Measurements from ENCODE around the gene SORBS1. TPM values are rescaled to one million over a fixed set of nuclear protein-coding genes. Genes with fewer than 3 reads are reported as not detected.

Gene SORBS1
- total RNA-seq, 1 donor from 2014 or later = 221 TPM

GRCh38 chr10:95543459-95543858 lies 17.7 kb downstream of the SORBS1 start:
- peaks cover 7% of the 10 kb centered on the region for H3K36me3 Mint-ChIP-seq (ENCODE audit: unreplicated experiment)
- H3K4me3 Mint-ChIP-seq (ENCODE audit: unreplicated experiment) = no peak overlapping the region
- H3K27ac Mint-ChIP-seq (ENCODE audit: unreplicated experiment) = no peak overlapping the region
- H3K27me3 Mint-ChIP-seq (ENCODE audit: unreplicated experiment) = peaks cover 6% of the 10 kb centered on the region
- H3K9me3 Mint-ChIP-seq (ENCODE audit: unreplicated experiment) = peaks cover 5% of the 10 kb centered on the region
- TF ChIP-seq CTCF (IDR thresholded peaks at IDR 0.05; ENCODE audit: partially characterized antibody, unreplicated experiment) = no peak
- DNase-seq = no peak
- H3K4me1 Mint-ChIP-seq (ENCODE audit: low read depth, unreplicated experiment) = peaks cover 36% of the 10 kb centered on the region

- no peak overlapping the region for H3K27ac Mint-ChIP-seq (ENCODE audit: unreplicated experiment)
- no peak for DNase-seq
- peaks cover 36% of the 10 kb centered on the region for H3K4me1 Mint-ChIP-seq (ENCODE audit: low read depth, unreplicated experiment)
- H3K9me3 Mint-ChIP-seq (ENCODE audit: unreplicated experiment) = peaks cover 5% of the 10 kb centered on the region
- no peak for TF ChIP-seq CTCF (IDR thresholded peaks at IDR 0.05; ENCODE audit: partially characterized antibody, unreplicated experiment)
- H3K4me3 Mint-ChIP-seq (ENCODE audit: unreplicated experiment) = no peak overlapping the region
- peaks cover 6% of the 10 kb centered on the region for H3K27me3 Mint-ChIP-seq (ENCODE audit: unreplicated experiment)
- peaks cover 7% of the 10 kb centered on the region for H3K36me3 Mint-ChIP-seq (ENCODE audit: unreplicated experiment)
Measured at GRCh38 chr10:95542761-95543160, 18.4 kb downstream of the SORBS1 start.

GRCh38 chr10:95542330-95542729 lies 18.8 kb downstream of the SORBS1 start:
- Mint-ChIP-seq H3K9me3 (ENCODE audit: unreplicated experiment) (peaks cover 6% of the 10 kb centered on the region), H3K36me3 (ENCODE audit: unreplicated experiment) (peaks cover 7% of the 10 kb centered on the region), H3K4me1 (ENCODE audit: low read depth, unreplicated experiment) (peaks cover 39% of the 10 kb centered on the region), H3K27me3 (ENCODE audit: unreplicated experiment) (peaks cover 6% of the 10 kb centered on the region), H3K4me3 (ENCODE audit: unreplicated experiment) (no peak overlapping the region), H3K27ac (ENCODE audit: unreplicated experiment) (peak overlapping the region; percentile 21)
- no peak for TF ChIP-seq CTCF (IDR thresholded peaks at IDR 0.05; ENCODE audit: partially characterized antibody, unreplicated experiment)
- no peak for DNase-seq

- peaks cover 8% of the 10 kb centered on the region for H3K9me3 Mint-ChIP-seq (ENCODE audit: unreplicated experiment)
- peaks cover 6% of the 10 kb centered on the region for H3K27me3 Mint-ChIP-seq (ENCODE audit: unreplicated experiment)
- H3K4me3 Mint-ChIP-seq (ENCODE audit: unreplicated experiment) = no peak overlapping the region
- no peaks in the 10 kb centered on the region for H3K36me3 Mint-ChIP-seq (ENCODE audit: unreplicated experiment)
- H3K4me1 Mint-ChIP-seq (ENCODE audit: low read depth, unreplicated experiment) = peaks cover 44% of the 10 kb centered on the region
- DNase-seq = no peak
- no peak overlapping the region for H3K27ac Mint-ChIP-seq (ENCODE audit: unreplicated experiment)
- no peak for TF ChIP-seq CTCF (IDR thresholded peaks at IDR 0.05; ENCODE audit: partially characterized antibody, unreplicated experiment)
Measured at GRCh38 chr10:95540514-95541052, 20.6 kb downstream of the SORBS1 start.

GRCh38 chr10:95539560-95540284 lies 21.4 kb downstream of the SORBS1 start:
- no peak overlapping the region for H3K27ac Mint-ChIP-seq (ENCODE audit: unreplicated experiment)
- peaks cover 6% of the 10 kb centered on the region for H3K27me3 Mint-ChIP-seq (ENCODE audit: unreplicated experiment)
- no peaks in the 10 kb centered on the region for H3K36me3 Mint-ChIP-seq (ENCODE audit: unreplicated experiment)
- H3K9me3 Mint-ChIP-seq (ENCODE audit: unreplicated experiment) = peaks cover 7% of the 10 kb centered on the region
- DNase-seq = no peak
- no peak overlapping the region for H3K4me3 Mint-ChIP-seq (ENCODE audit: unreplicated experiment)
- TF ChIP-seq CTCF (IDR thresholded peaks at IDR 0.05; ENCODE audit: partially characterized antibody, unreplicated experiment) = no peak
- peaks cover 38% of the 10 kb centered on the region for H3K4me1 Mint-ChIP-seq (ENCODE audit: low read depth, unreplicated experiment)

All from glutamatergic neuron (in vitro differentiated cells).